ENCODE measurements around the gene TMEM181. TPM values are rescaled to one million over a fixed set of nuclear protein-coding genes. Genes with fewer than 3 reads are reported as not detected.
"Not testable (repeated sequence)": the region's sequence is repeated elsewhere in the genome, so short reads cannot be mapped to it uniquely, and the experiment has no call there.

TMEM181 gene
- total RNA-seq, 2 experiments from 2014 or later = 16.9 to 17.6 TPM

- Mint-ChIP-seq H3K27ac (no peak overlapping the region), H3K36me3 (ENCODE audit: low read depth) (no peaks in the 10 kb centered on the region), H3K9me3 (no peaks in the 10 kb centered on the region), H3K27me3 (peaks cover 45% of the 10 kb centered on the region), H3K4me3 (no peak overlapping the region), H3K4me1 (peaks cover 13% of the 10 kb centered on the region)
- DNase-seq = no peak
- ChIA-PET POLR2A (no interaction called here), CTCF (interaction anchor here (0.6 to 1.2 kb wide), 4 partner anchors 13 to 131 kb away, joined by 3 to 4 read pairs (median 3); no protein-coding TSS in a partner anchor)
Measured at GRCh38 chr6:158522616-158523015, 37.3 kb upstream of the TMEM181 start.

- ChIA-PET POLR2A (interaction anchor here (0.6 to 0.7 kb wide), 2 partner anchors 258 to 340 kb away, joined by 4 to 5 read pairs; no protein-coding TSS in a partner anchor), CTCF (no interaction called here)
- H3K9me3 Mint-ChIP-seq = no peaks in the 10 kb centered on the region
- H3K4me3 Mint-ChIP-seq = no peak overlapping the region
- H3K36me3 Mint-ChIP-seq (ENCODE audit: low read depth) = no peaks in the 10 kb centered on the region
- no peak for DNase-seq
- H3K4me1 Mint-ChIP-seq = peaks cover 2% of the 10 kb centered on the region
- H3K27me3 Mint-ChIP-seq = peaks cover 55% of the 10 kb centered on the region
- no peak overlapping the region for H3K27ac Mint-ChIP-seq
Measured at GRCh38 chr6:158524311-158524710, 35.6 kb upstream of the TMEM181 start.

GRCh38 chr6:158527858-158528257 lies 32.0 kb upstream of the TMEM181 start:
- CTCF ChIA-PET = interaction anchor here (0.5 kb wide), 1 partner anchor 160 kb away, joined by 3 read pairs; no protein-coding TSS in a partner anchor
- DNase-seq; H3K27ac Mint-ChIP-seq; H3K4me1 Mint-ChIP-seq; H3K9me3 Mint-ChIP-seq; H3K36me3 Mint-ChIP-seq (ENCODE audit: low read depth); POLR2A ChIA-PET; H3K4me3 Mint-ChIP-seq: not testable (repeated sequence)
- H3K27me3 Mint-ChIP-seq = peaks cover 55% of the 10 kb centered on the region

GRCh38 chr6:158528826-158529225 lies 31.1 kb upstream of the TMEM181 start:
- ChIA-PET POLR2A (no interaction called here), CTCF (no interaction called here)
- Mint-ChIP-seq H3K4me3 (no peak overlapping the region), H3K36me3 (ENCODE audit: low read depth) (no peaks in the 10 kb centered on the region), H3K4me1 (no peaks in the 10 kb centered on the region), H3K9me3 (no peaks in the 10 kb centered on the region), H3K27me3 (peaks cover 56% of the 10 kb centered on the region), H3K27ac (no peak overlapping the region)
- no peak for DNase-seq

GRCh38 chr6:158529629-158530028 lies 30.3 kb upstream of the TMEM181 start:
- H3K27ac Mint-ChIP-seq = no peak overlapping the region
- no peak for DNase-seq
- H3K27me3 Mint-ChIP-seq = peaks cover 60% of the 10 kb centered on the region
- CTCF ChIA-PET = interaction anchor here (0.6 to 1.0 kb wide), 2 partner anchors 26 to 133 kb away, joined by 3 read pairs; no protein-coding TSS in a partner anchor
- POLR2A ChIA-PET = no interaction called here
- H3K36me3 Mint-ChIP-seq (ENCODE audit: low read depth) = no peaks in the 10 kb centered on the region
- H3K4me1 Mint-ChIP-seq = no peaks in the 10 kb centered on the region
- H3K4me3 Mint-ChIP-seq = no peak overlapping the region
- H3K9me3 Mint-ChIP-seq = no peaks in the 10 kb centered on the region

- Mint-ChIP-seq H3K9me3 (no peaks in the 10 kb centered on the region), H3K4me1 (peaks cover 2% of the 10 kb centered on the region), H3K4me3 (no peak overlapping the region), H3K27me3 (peaks cover 51% of the 10 kb centered on the region), H3K36me3 (ENCODE audit: low read depth) (no peaks in the 10 kb centered on the region), H3K27ac (no peak overlapping the region)
- ChIA-PET CTCF (no interaction called here), POLR2A (no interaction called here)
- DNase-seq = no peak
Measured at GRCh38 chr6:158531566-158531965, 28.3 kb upstream of the TMEM181 start.

- Mint-ChIP-seq H3K27ac (no peak overlapping the region), H3K36me3 (ENCODE audit: low read depth) (no peaks in the 10 kb centered on the region), H3K9me3 (no peaks in the 10 kb centered on the region), H3K27me3 (peaks cover 47% of the 10 kb centered on the region), H3K4me1 (peaks cover 2% of the 10 kb centered on the region), H3K4me3 (no peak overlapping the region)
- ChIA-PET CTCF (no interaction called here), POLR2A (no interaction called here)
- no peak for DNase-seq
Measured at GRCh38 chr6:158531970-158532369, 27.9 kb upstream of the TMEM181 start.

GRCh38 chr6:158536084-158536890 lies 23.6 kb upstream of the TMEM181 start:
- H3K4me1 Mint-ChIP-seq = peaks cover 4% of the 10 kb centered on the region
- H3K4me3 Mint-ChIP-seq = peak overlapping the region; percentile 71
- DNase-seq = peak; percentile 81
- CTCF ChIA-PET = interaction anchor here (0.6 kb wide), 1 partner anchor 13 kb away, joined by 3 read pairs; no protein-coding TSS in a partner anchor
- H3K36me3 Mint-ChIP-seq (ENCODE audit: low read depth) = no peaks in the 10 kb centered on the region
- no peaks in the 10 kb centered on the region for H3K9me3 Mint-ChIP-seq
- H3K27ac Mint-ChIP-seq = no peak overlapping the region
- peaks cover 60% of the 10 kb centered on the region for H3K27me3 Mint-ChIP-seq
- POLR2A ChIA-PET = no interaction called here

- peak; percentile 40 for DNase-seq
- H3K27me3 Mint-ChIP-seq = peaks cover 56% of the 10 kb centered on the region
- peak overlapping the region; percentile 56 for H3K4me3 Mint-ChIP-seq
Measured at GRCh38 chr6:158536891-158537798, 22.7 kb upstream of the TMEM181 start.

GRCh38 chr6:158538741-158539140 lies 21.1 kb upstream of the TMEM181 start:
- DNase-seq = no peak
- ChIA-PET CTCF (interaction anchor here (0.9 to 1.3 kb wide), 3 partner anchors 13 to 19 kb away, joined by 3 read pairs; no protein-coding TSS in a partner anchor), POLR2A (no interaction called here)
- Mint-ChIP-seq H3K27me3 (peaks cover 50% of the 10 kb centered on the region), H3K4me3 (no peak overlapping the region), H3K27ac (no peak overlapping the region), H3K4me1 (peaks cover 4% of the 10 kb centered on the region), H3K9me3 (no peaks in the 10 kb centered on the region), H3K36me3 (ENCODE audit: low read depth) (no peaks in the 10 kb centered on the region)

More at GRCh38 chr6:158536891-158537798, 22.7 kb upstream of the TMEM181 start:
- H3K9me3 Mint-ChIP-seq = no peaks in the 10 kb centered on the region
- POLR2A ChIA-PET = no interaction called here
- H3K36me3 Mint-ChIP-seq (ENCODE audit: low read depth) = no peaks in the 10 kb centered on the region
- peaks cover 4% of the 10 kb centered on the region for H3K4me1 Mint-ChIP-seq
- CTCF ChIA-PET = interaction anchor here (0.6 kb wide), 1 partner anchor 1844 kb away, joined by 3 read pairs; no protein-coding TSS in a partner anchor
- no peak overlapping the region for H3K27ac Mint-ChIP-seq

- H3K27me3 Mint-ChIP-seq = peaks cover 47% of the 10 kb centered on the region
- POLR2A ChIA-PET = no interaction called here
- peaks cover 4% of the 10 kb centered on the region for H3K4me1 Mint-ChIP-seq
- H3K36me3 Mint-ChIP-seq (ENCODE audit: low read depth) = no peaks in the 10 kb centered on the region
- no peak for DNase-seq
- H3K27ac Mint-ChIP-seq = no peak overlapping the region
- H3K9me3 Mint-ChIP-seq = no peaks in the 10 kb centered on the region
- CTCF ChIA-PET = interaction anchor here (0.9 to 2.0 kb wide), 4 partner anchors 12 to 325 kb away, joined by 3 to 5 read pairs (median 3); no protein-coding TSS in a partner anchor
- H3K4me3 Mint-ChIP-seq = no peak overlapping the region
Measured at GRCh38 chr6:158539413-158539812, 20.5 kb upstream of the TMEM181 start.

- ChIA-PET POLR2A (no interaction called here), CTCF (interaction anchor here (0.9 to 2.0 kb wide), 4 partner anchors 15 to 326 kb away, joined by 3 to 5 read pairs (median 4); no protein-coding TSS in a partner anchor)
- no peak overlapping the region for H3K4me3 Mint-ChIP-seq
- peaks cover 4% of the 10 kb centered on the region for H3K4me1 Mint-ChIP-seq
- H3K27ac Mint-ChIP-seq = no peak overlapping the region
- H3K9me3 Mint-ChIP-seq = no peaks in the 10 kb centered on the region
- peaks cover 45% of the 10 kb centered on the region for H3K27me3 Mint-ChIP-seq
- no peak for DNase-seq
- H3K36me3 Mint-ChIP-seq (ENCODE audit: low read depth) = no peaks in the 10 kb centered on the region
Measured at GRCh38 chr6:158539881-158540280, 20.0 kb upstream of the TMEM181 start.
